IMR-90 (cell line): Measurements from ENCODE around the gene TMEM181. TPM values are rescaled to one million over a fixed set of nuclear protein-coding genes. Genes with fewer than 3 reads are reported as not detected.

ENCODE experiments used
- ATAC-seq: fragments of 200-7000 bp; cut with Tn5 transposase; 2 replicates; pipeline ENCODE4 v1.9.1; 2020; ENCODE audit warnings: low read depth, mild to moderate bottlenecking, moderate library complexity
- BruUV-seq: library from RNA; stranded (reverse); fragments of 400-500 nt; replicated peaks from 2 replicates; lab custom pipeline; 2021; lab: Mats Ljungman, UMichigan
- CTCF ChIA-PET: fragments of 300-600 bp; formaldehyde crosslinking; extraction: SDS; loops from one replicate; lab custom pipeline; 2021; ENCODE audit warnings: antibody characterized with exemption; lab: Yijun Ruan, JAX
- POLR2A ChIA-PET: fragments of 300-600 bp; sonication (Branson Sonifier 250); formaldehyde crosslinking; loops from one replicate; lab custom pipeline; 2022; ENCODE audit warnings: antibody characterized with exemption; ENCODE audit not compliant: unreplicated experiment; lab: Charles Lee
- DNase-seq: peaks from one replicate; pipeline ENCODE4 v3.0.0; 2013
- H2AFZ ChIP-seq: replicated peaks from 2 replicates; pipeline ENCODE3; 2013; ENCODE audit warnings: low read length, mild to moderate bottlenecking; ENCODE audit not compliant: poor library complexity
- H2AK5ac ChIP-seq: 2 replicates; pipeline ENCODE4 v1.6.1; 2013; ENCODE audit warnings: low read depth, low read length, inconsistent platforms
- H2AK9ac ChIP-seq: replicated peaks from 2 replicates; pipeline ENCODE3; 2013; ENCODE audit warnings: mild to moderate bottlenecking, low read depth, low read length, moderate library complexity; ENCODE audit not compliant: poor library complexity
- H2BK120ac ChIP-seq: 2 replicates; pipeline ENCODE4 v1.6.1; 2013; ENCODE audit warnings: low read depth, low read length, inconsistent platforms
- H2BK15ac ChIP-seq: 3 replicates; pipeline ENCODE4 v1.6.1; 2013; ENCODE audit warnings: low read depth, low read length, inconsistent platforms
- H2BK20ac ChIP-seq: 2 replicates; pipeline ENCODE4 v1.6.1; 2013; ENCODE audit warnings: low read depth, mild to moderate bottlenecking, inconsistent platforms, low read length, moderate library complexity
- H2BK5ac ChIP-seq: 2 replicates; pipeline ENCODE4 v1.6.1; 2013; ENCODE audit warnings: mild to moderate bottlenecking, low read depth, low read length, inconsistent platforms; ENCODE audit not compliant: poor library complexity, severe bottlenecking
- H3K14ac ChIP-seq: replicated peaks from 2 replicates; pipeline ENCODE4 v1.6.1; 2013; ENCODE audit warnings: low read depth, low read length, inconsistent platforms
- H3K18ac ChIP-seq: 2 replicates; pipeline ENCODE4 v1.6.1; 2013; ENCODE audit warnings: low read depth, low read length, control low read depth
- H3K23ac ChIP-seq: 2 replicates; pipeline ENCODE4 v1.6.1; 2013; ENCODE audit warnings: low read depth, low read length, inconsistent platforms
- H3K27ac ChIP-seq: 2 replicates; pipeline ENCODE4 v1.5.1; 2013; ENCODE audit warnings: mild to moderate bottlenecking, control low read depth, low read length; ENCODE audit not compliant: insufficient read depth
- H3K27me3 ChIP-seq: 2 replicates; pipeline ENCODE4 v1.6.1; 2013; ENCODE audit warnings: low read length; ENCODE audit not compliant: control insufficient read depth, insufficient read depth
- H3K36me3 ChIP-seq: 2 replicates; pipeline ENCODE4 v1.6.1; 2013; ENCODE audit warnings: low read length, mixed read lengths; ENCODE audit not compliant: control insufficient read depth, insufficient read depth
- H3K4ac ChIP-seq: 2 replicates; pipeline ENCODE4 v1.6.1; 2013; ENCODE audit warnings: low read depth, low read length, inconsistent platforms
- H3K4me1 ChIP-seq: 2 replicates; pipeline ENCODE4 v1.6.1; 2013; ENCODE audit warnings: low read length, mixed read lengths; ENCODE audit not compliant: control insufficient read depth, insufficient read depth
- H3K4me2 ChIP-seq: 2 replicates; pipeline ENCODE4 v1.6.1; 2013; ENCODE audit warnings: low read depth, mild to moderate bottlenecking, control low read depth, low read length, moderate library complexity
- H3K4me3 ChIP-seq: 2 replicates; pipeline ENCODE4 v1.5.1; 2013; ENCODE audit warnings: low read depth, mild to moderate bottlenecking, control low read depth, low read length, moderate library complexity; ENCODE audit not compliant: insufficient read depth
- H3K56ac ChIP-seq: 2 replicates; pipeline ENCODE4 v1.6.1; 2013; ENCODE audit warnings: low read length, inconsistent platforms; ENCODE audit not compliant: insufficient read depth; ENCODE audit errors: extremely low read depth
- H3K79me1 ChIP-seq, 2 experiments: 2 replicates each; pipeline ENCODE4 v1.6.1; 2013; ENCODE audit warnings: low read length in 2 of 2, inconsistent platforms in 1 of 2, low read depth in 1 of 2
- H3K9ac ChIP-seq: 2 replicates; pipeline ENCODE4 v1.6.1; 2013; ENCODE audit warnings: low read depth, low read length, control low read depth
- H3K9me1 ChIP-seq: 2 replicates; pipeline ENCODE4 v1.6.1; 2013; ENCODE audit warnings: low read length, inconsistent platforms; ENCODE audit not compliant: insufficient read depth
- H3K9me3 ChIP-seq: 2 replicates; pipeline ENCODE4 v1.6.1; 2013; ENCODE audit warnings: low read length; ENCODE audit not compliant: control insufficient read depth, insufficient read depth
- H4K20me1 ChIP-seq: 2 replicates; pipeline ENCODE4 v1.6.1; 2013; ENCODE audit warnings: low read length, inconsistent platforms; ENCODE audit not compliant: insufficient read depth
- H4K5ac ChIP-seq: 2 replicates; pipeline ENCODE4 v1.6.1; 2013; ENCODE audit warnings: mild to moderate bottlenecking, low read depth, low read length, control low read depth
- H4K8ac ChIP-seq, 2 experiments: 2 replicates each; pipeline ENCODE4 v1.6.1; 2013; ENCODE audit warnings: low read depth in 2 of 2, low read length in 2 of 2, control low read depth in 1 of 2, inconsistent platforms in 1 of 2
- H4K91ac ChIP-seq: 2 replicates; pipeline ENCODE4 v1.6.1; 2013; ENCODE audit warnings: low read depth, low read length, inconsistent platforms; ENCODE audit not compliant: insufficient read depth
- BHLHE40 ChIP-seq: fragments of 150-350 bp; IDR thresholded peaks from 2 replicates; pipeline ENCODE4 v1.6.1; 2016; ENCODE audit warnings: mild to moderate bottlenecking, low read depth, low read length
- CEBPB ChIP-seq: IDR thresholded peaks from 2 replicates; pipeline ENCODE4 v1.6.1; 2012; ENCODE audit warnings: low read depth, low read length, improper control_type of control experiment
- CHD1 ChIP-seq: IDR thresholded peaks from 2 replicates; pipeline ENCODE4 v1.6.1; 2012; ENCODE audit warnings: low read depth, low read length, improper control_type of control experiment
- FOS ChIP-seq: fragments of 150-350 bp; IDR thresholded peaks from 2 replicates; pipeline ENCODE4 v1.6.1; 2016; ENCODE audit warnings: low read depth, low read length
- MAFK ChIP-seq: IDR thresholded peaks from 2 replicates; pipeline ENCODE4 v1.6.1; 2012; ENCODE audit warnings: low read depth, low read length, improper control_type of control experiment
- MAZ ChIP-seq: IDR thresholded peaks from 2 replicates; pipeline ENCODE4 v1.6.1; 2012; ENCODE audit warnings: low read depth, mild to moderate bottlenecking, low read length, improper control_type of control experiment, moderate library complexity, borderline replicate concordance
- MXI1 ChIP-seq: IDR thresholded peaks from 2 replicates; pipeline ENCODE4 v1.6.1; 2012; ENCODE audit warnings: low read depth, mild to moderate bottlenecking, low read length, moderate library complexity, borderline replicate concordance
- RAD21 ChIP-seq: IDR thresholded peaks from 2 replicates; pipeline ENCODE4 v1.6.1; 2012; ENCODE audit warnings: low read length, improper control_type of control experiment
- RFX5 ChIP-seq: IDR thresholded peaks from 2 replicates; pipeline ENCODE4 v1.8.0; 2012; ENCODE audit warnings: low read depth, mild to moderate bottlenecking, low read length, moderate library complexity
- SMC3 ChIP-seq: fragments of 150-350 bp; IDR thresholded peaks from 2 replicates; pipeline ENCODE4 v1.6.1; 2016; ENCODE audit warnings: low read depth, mild to moderate bottlenecking, antibody characterized with exemption, low read length, moderate library complexity
- USF2 ChIP-seq: fragments of 150-350 bp; IDR thresholded peaks from 2 replicates; pipeline ENCODE4 v1.6.1; 2017; ENCODE audit warnings: mild to moderate bottlenecking, antibody characterized with exemption, low read length, low read depth
- WGBS, 2 experiments: methylation state at CpG; one replicate each; pipeline versions ENCODE4 v1.1.5 to v1.1.7; 2013; ENCODE audit warnings: missing lambda C conversion rate in 2 of 2; ENCODE audit not compliant: insufficient read length in 1 of 2; ENCODE audit errors: extremely low coverage in 2 of 2; 5-methylcytosine and 5-hydroxymethylcytosine counted together
- dilution Hi-C: fragments of 300-500 bp; cut with HindIII; formaldehyde crosslinking; loops from one replicate; pipeline ENCODE4 v1.14.3; 2018; ENCODE audit warnings: low sequenced_read_pairs; ENCODE audit not compliant: unreplicated experiment
- in situ Hi-C: fragments of 300-500 bp; cut with MboI; formaldehyde crosslinking; loops from 3 replicates; pipeline ENCODE4 v1.14.3; 2019; ENCODE audit warnings: low sequenced_read_pairs, inconsistent platforms, mixed read lengths
- intact Hi-C: fragments of 100-400 bp; cut with micrococcal nuclease; formaldehyde crosslinking; loops from 2 replicates; pipeline ENCODE4 v1.10.0; 2022
- polyA plus RNA-seq, 3 experiments: library from polyadenylated mRNA; depleted of rRNA; stranded (reverse); fragments of >200 nt; gene quantifications; 2 replicates each; pipeline ENCODE4 v1.2.3, GENCODE V29; 2012; ENCODE audit warnings: low replicate concordance in 1 of 3
- total RNA-seq: library from RNA; depleted of rRNA; stranded (reverse); fragments of >200 nt; gene quantifications from 2 replicates; pipeline ENCODE4 v1.2.3, GENCODE V29; 2012
- TF ChIP-seq, protein P1 (sequence below): fragments of 150-350 bp; IDR thresholded peaks from 2 replicates; pipeline ENCODE4 v1.6.1; 2016; ENCODE audit warnings: low read depth, mild to moderate bottlenecking, low read length, moderate library complexity, borderline replicate concordance
- TF ChIP-seq, protein P2 (sequence below): conservative IDR thresholded peaks from 2 replicates; pipeline ENCODE4 v1.5.1; 2012; ENCODE audit warnings: mild to moderate bottlenecking, low read depth, low read length, improper control_type of control experiment

The TMEM181 gene
- total and polyA plus RNA-seq, 2 of the 4 experiments (the other 2 are of a cell fraction): 22.8 to 27.8 TPM

DNA sequence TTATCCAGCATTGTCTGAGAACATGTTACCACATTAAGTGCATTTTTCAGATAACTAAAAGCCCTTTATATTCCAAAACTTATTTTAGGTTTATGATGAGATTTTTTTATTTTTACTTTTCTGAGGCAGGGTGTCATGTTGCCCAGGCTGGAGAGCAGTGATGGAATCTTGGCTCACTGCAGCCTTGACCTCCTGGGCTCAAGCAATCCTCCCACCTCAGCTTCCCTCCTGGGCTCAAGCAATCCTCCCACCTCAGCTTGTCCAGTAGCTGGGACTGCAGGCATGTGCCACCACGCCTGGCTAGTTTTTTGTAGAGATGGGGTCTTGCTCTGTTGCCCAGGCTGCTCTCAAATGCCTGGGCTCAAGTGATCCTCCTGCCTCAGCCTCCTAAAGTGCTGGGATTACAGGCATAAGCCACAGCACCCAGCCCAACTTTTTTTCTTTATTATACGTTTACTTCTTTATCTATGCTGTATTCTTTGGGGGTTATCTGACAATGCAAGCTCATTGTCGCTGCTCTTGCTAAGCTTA, 78.5 kb downstream of the TMEM181 start:
- no peak for TF ChIP-seq RFX5
- TF ChIP-seq CEBPB: no peak
- no peak for TF ChIP-seq MXI1
- TF ChIP-seq RAD21: no peak
- no peak for TF ChIP-seq BHLHE40
- TF ChIP-seq, protein P1, sequence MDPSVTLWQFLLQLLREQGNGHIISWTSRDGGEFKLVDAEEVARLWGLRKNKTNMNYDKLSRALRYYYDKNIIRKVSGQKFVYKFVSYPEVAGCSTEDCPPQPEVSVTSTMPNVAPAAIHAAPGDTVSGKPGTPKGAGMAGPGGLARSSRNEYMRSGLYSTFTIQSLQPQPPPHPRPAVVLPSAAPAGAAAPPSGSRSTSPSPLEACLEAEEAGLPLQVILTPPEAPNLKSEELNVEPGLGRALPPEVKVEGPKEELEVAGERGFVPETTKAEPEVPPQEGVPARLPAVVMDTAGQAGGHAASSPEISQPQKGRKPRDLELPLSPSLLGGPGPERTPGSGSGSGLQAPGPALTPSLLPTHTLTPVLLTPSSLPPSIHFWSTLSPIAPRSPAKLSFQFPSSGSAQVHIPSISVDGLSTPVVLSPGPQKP: no peak
- no peak for TF ChIP-seq USF2
- no peak for TF ChIP-seq MAFK
- no peak for TF ChIP-seq SMC3
- no peak for TF ChIP-seq FOS
- TF ChIP-seq, protein P2, sequence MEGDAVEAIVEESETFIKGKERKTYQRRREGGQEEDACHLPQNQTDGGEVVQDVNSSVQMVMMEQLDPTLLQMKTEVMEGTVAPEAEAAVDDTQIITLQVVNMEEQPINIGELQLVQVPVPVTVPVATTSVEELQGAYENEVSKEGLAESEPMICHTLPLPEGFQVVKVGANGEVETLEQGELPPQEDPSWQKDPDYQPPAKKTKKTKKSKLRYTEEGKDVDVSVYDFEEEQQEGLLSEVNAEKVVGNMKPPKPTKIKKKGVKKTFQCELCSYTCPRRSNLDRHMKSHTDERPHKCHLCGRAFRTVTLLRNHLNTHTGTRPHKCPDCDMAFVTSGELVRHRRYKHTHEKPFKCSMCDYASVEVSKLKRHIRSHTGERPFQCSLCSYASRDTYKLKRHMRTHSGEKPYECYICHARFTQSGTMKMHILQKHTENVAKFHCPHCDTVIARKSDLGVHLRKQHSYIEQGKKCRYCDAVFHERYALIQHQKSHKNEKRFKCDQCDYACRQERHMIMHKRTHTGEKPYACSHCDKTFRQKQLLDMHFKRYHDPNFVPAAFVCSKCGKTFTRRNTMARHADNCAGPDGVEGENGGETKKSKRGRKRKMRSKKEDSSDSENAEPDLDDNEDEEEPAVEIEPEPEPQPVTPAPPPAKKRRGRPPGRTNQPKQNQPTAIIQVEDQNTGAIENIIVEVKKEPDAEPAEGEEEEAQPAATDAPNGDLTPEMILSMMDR: no peak
- no peak for TF ChIP-seq MAZ
- TF ChIP-seq CHD1: no peak
- peaks cover 18% of the 10 kb centered on the region for H3K9me1 ChIP-seq

More for the DNA sequence above, 78.5 kb downstream of the TMEM181 start:
- H3K79me1 ChIP-seq: peaks cover 32 to 65% of the 10 kb centered on the region in 2 experiments
- peaks cover 19% of the 10 kb centered on the region for H3K4me1 ChIP-seq
- no peak overlapping the region for H3K18ac ChIP-seq
- H4K5ac ChIP-seq: no peak overlapping the region
- no peak overlapping the region for H4K91ac ChIP-seq
- H3K4me2 ChIP-seq: no peak overlapping the region
- H3K36me3 ChIP-seq: peaks cover 28% of the 10 kb centered on the region
- peak overlapping the region; percentile 7; the same call in 1 of the 2 replicates for H3K23ac ChIP-seq
- no peak overlapping the region for H2BK5ac ChIP-seq
- no CpG with 5 or more reads among the region's 3 CpGs for WGBS, 2 experiments
- no peak overlapping the region for H2BK15ac ChIP-seq
- BruUV-seq: no TSS peak
- no peak overlapping the region for H3K14ac ChIP-seq
- CTCF ChIA-PET: no interaction called here
- intact Hi-C loops: no loop called here
- H3K9ac ChIP-seq: no peak overlapping the region
- no peaks in the 10 kb centered on the region for H3K27me3 ChIP-seq
- H3K27ac ChIP-seq: no peak overlapping the region
- POLR2A ChIA-PET: no interaction called here
- H4K20me1 ChIP-seq: peaks cover 36% of the 10 kb centered on the region
- ATAC-seq: no peak
- no peak overlapping the region for H2BK20ac ChIP-seq
- H3K56ac ChIP-seq: no peak overlapping the region
- no peak overlapping the region for H2AFZ ChIP-seq
- dilution Hi-C loops: no loop called here
- no peak overlapping the region for H2AK5ac ChIP-seq
- in situ Hi-C loops: loop anchor here (25.0 kb wide), 1 partner anchor 1074 kb away; no protein-coding TSS in a partner anchor
- no peaks in the 10 kb centered on the region for H3K9me3 ChIP-seq
- no peak for DNase-seq
- H4K8ac ChIP-seq: 0 out of 4 replicates have a peak overlapping the region, but pooled peaks of 1 of the 2 experiments have one; percentile 9
- H2AK9ac ChIP-seq: no peak overlapping the region
- no peak overlapping the region for H2BK120ac ChIP-seq
- no peak overlapping the region for H3K4ac ChIP-seq
- no peak overlapping the region for H3K4me3 ChIP-seq
